A549 (cell line): ENCODE measurements around the gene RABGAP1L.

Experiments used
- CHD2 ChIP-seq: fragments of 150-350 bp; IDR thresholded peaks from 2 replicates; pipeline ENCODE4 v1.6.1; 2014; ENCODE audit warnings: low read length; ENCODE audit not compliant: partially characterized antibody
- CTCF ChIP-seq: fragments of >200 bp; sonication (Bioruptor Twin); formaldehyde crosslinking; IDR thresholded peaks from 3 replicates; pipeline ENCODE4 v1.5.1; 2016
- EP300 ChIP-seq, 2 experiments: fragments of >200 bp; sonication (Bioruptor Twin); formaldehyde crosslinking; IDR thresholded peaks; 2 replicates in 1 of 2; 3 replicates in 1 of 2; pipeline ENCODE4 v1.6.1; 2016 to 2017
- HOXA7 ChIP-seq: fragments of 250-450 bp; sonication (Bioruptor Pico); IDR thresholded peaks from 2 replicates; pipeline ENCODE4 v1.5.0; 2020; ENCODE audit warnings: mild to moderate bottlenecking, moderate library complexity
- JUNB ChIP-seq: fragments of >200 bp; sonication (Bioruptor Twin); formaldehyde crosslinking; IDR thresholded peaks from 2 replicates; pipeline ENCODE4 v1.6.1; 2016
- POLR2A ChIP-seq: IDR thresholded peaks from 2 replicates; pipeline ENCODE4 v1.6.1; 2012; ENCODE audit warnings: mild to moderate bottlenecking, low read length
- TF ChIP-seq, protein P1 (sequence below): fragments of 200-600 bp; sonication (generic); IDR thresholded peaks from 2 replicates; pipeline ENCODE4 v1.6.1; 2016; ENCODE audit warnings: antibody characterized with exemption, mild to moderate bottlenecking, moderate library complexity

- no peak for TF ChIP-seq HOXA7 (CRISPR knock-in tag)
- TF ChIP-seq CTCF: no peak
- TF ChIP-seq JUNB: no peak
- TF ChIP-seq POLR2A: no peak
- TF ChIP-seq, protein P1, sequence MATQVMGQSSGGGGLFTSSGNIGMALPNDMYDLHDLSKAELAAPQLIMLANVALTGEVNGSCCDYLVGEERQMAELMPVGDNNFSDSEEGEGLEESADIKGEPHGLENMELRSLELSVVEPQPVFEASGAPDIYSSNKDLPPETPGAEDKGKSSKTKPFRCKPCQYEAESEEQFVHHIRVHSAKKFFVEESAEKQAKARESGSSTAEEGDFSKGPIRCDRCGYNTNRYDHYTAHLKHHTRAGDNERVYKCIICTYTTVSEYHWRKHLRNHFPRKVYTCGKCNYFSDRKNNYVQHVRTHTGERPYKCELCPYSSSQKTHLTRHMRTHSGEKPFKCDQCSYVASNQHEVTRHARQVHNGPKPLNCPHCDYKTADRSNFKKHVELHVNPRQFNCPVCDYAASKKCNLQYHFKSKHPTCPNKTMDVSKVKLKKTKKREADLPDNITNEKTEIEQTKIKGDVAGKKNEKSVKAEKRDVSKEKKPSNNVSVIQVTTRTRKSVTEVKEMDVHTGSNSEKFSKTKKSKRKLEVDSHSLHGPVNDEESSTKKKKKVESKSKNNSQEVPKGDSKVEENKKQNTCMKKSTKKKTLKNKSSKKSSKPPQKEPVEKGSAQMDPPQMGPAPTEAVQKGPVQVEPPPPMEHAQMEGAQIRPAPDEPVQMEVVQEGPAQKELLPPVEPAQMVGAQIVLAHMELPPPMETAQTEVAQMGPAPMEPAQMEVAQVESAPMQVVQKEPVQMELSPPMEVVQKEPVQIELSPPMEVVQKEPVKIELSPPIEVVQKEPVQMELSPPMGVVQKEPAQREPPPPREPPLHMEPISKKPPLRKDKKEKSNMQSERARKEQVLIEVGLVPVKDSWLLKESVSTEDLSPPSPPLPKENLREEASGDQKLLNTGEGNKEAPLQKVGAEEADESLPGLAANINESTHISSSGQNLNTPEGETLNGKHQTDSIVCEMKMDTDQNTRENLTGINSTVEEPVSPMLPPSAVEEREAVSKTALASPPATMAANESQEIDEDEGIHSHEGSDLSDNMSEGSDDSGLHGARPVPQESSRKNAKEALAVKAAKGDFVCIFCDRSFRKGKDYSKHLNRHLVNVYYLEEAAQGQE: no peak
- no peak for TF ChIP-seq CHD2
- no peak for TF ChIP-seq EP300 (IDR thresholded peaks at IDR 0.05)
Observed at GRCh38 chr1:174425121-174425520, 265.8 kb downstream of the RABGAP1L start.
